H9 (cell line): Measurements from ENCODE around the gene ITSN2. TPM values are rescaled to one million over a fixed set of nuclear protein-coding genes. Genes with fewer than 3 reads are reported as not detected.

Experiments used
- DNase-seq: peaks from one replicate; pipeline ENCODE4 v3.0.0-alpha.2; 2017
- H2AFZ ChIP-seq: one replicate; pipeline ENCODE4 v1.6.1; 2013; ENCODE audit warnings: mild to moderate bottlenecking, low read length, control low read depth, moderate library complexity
- H2AK5ac ChIP-seq: 2 replicates; pipeline ENCODE4 v1.6.1; 2013; ENCODE audit warnings: low read length, control low read depth, mixed read lengths; ENCODE audit not compliant: insufficient read length
- H2BK120ac ChIP-seq: one replicate; pipeline ENCODE4 v1.6.1; 2013; ENCODE audit warnings: low read depth, mild to moderate bottlenecking, low read length, control low read depth, inconsistent platforms; ENCODE audit not compliant: poor library complexity, severe bottlenecking
- H2BK12ac ChIP-seq: 2 replicates; pipeline ENCODE4 v1.6.1; 2013; ENCODE audit warnings: low read length, control low read depth, mixed read lengths, low read depth; ENCODE audit not compliant: insufficient read length
- H2BK15ac ChIP-seq: 2 replicates; pipeline ENCODE4 v1.6.1; 2013; ENCODE audit warnings: low read depth, low read length, control low read depth
- H2BK20ac ChIP-seq: one replicate; pipeline ENCODE4 v1.6.1; 2013; ENCODE audit warnings: low read depth, mild to moderate bottlenecking, low read length, control low read depth, inconsistent platforms; ENCODE audit not compliant: poor library complexity, severe bottlenecking
- H2BK5ac ChIP-seq: 2 replicates; pipeline ENCODE4 v1.6.1; 2013; ENCODE audit warnings: low read length, control low read depth, mixed read lengths; ENCODE audit not compliant: insufficient read length
- H3K14ac ChIP-seq: 2 replicates; pipeline ENCODE4 v1.6.1; 2013; ENCODE audit warnings: low read length, control low read depth; ENCODE audit not compliant: insufficient read depth
- H3K18ac ChIP-seq: 2 replicates; pipeline ENCODE4 v1.6.1; 2013; ENCODE audit warnings: low read depth, mild to moderate bottlenecking, mixed read lengths, low read length, control low read depth; ENCODE audit not compliant: insufficient read length
- H3K23ac ChIP-seq: 2 replicates; pipeline ENCODE4 v1.6.1; 2013; ENCODE audit warnings: low read length, control low read depth, mixed read lengths, low read depth; ENCODE audit not compliant: insufficient read length
- H3K23me2 ChIP-seq: 2 replicates; pipeline ENCODE4 v1.6.1; 2013; ENCODE audit warnings: low read depth, mild to moderate bottlenecking, mixed read lengths, low read length, control low read depth; ENCODE audit not compliant: insufficient read length, poor library complexity, severe bottlenecking
- H3K27ac ChIP-seq: 2 replicates; pipeline ENCODE4 v1.5.1; 2013; ENCODE audit warnings: low read length, control low read depth, mixed read lengths, low read depth; ENCODE audit not compliant: insufficient read length
- H3K27me3 ChIP-seq: 2 replicates; pipeline ENCODE4 v1.6.1; 2013; ENCODE audit warnings: low read length, control low read depth, inconsistent platforms; ENCODE audit not compliant: insufficient read depth
- H3K4ac ChIP-seq: 2 replicates; pipeline ENCODE4 v1.6.1; 2013; ENCODE audit warnings: low read depth, mild to moderate bottlenecking, control low read depth, inconsistent platforms, low read length, moderate library complexity
- H3K4me1 ChIP-seq: 2 replicates; pipeline ENCODE4 v1.6.1; 2013; ENCODE audit warnings: low read length, control low read depth, inconsistent platforms; ENCODE audit not compliant: insufficient read depth
- H3K4me2 ChIP-seq: 2 replicates; pipeline ENCODE4 v1.6.1; 2013; ENCODE audit warnings: low read length, control low read depth, mixed read lengths; ENCODE audit not compliant: insufficient read length, insufficient read depth
- H3K56ac ChIP-seq: 2 replicates; pipeline ENCODE4 v1.6.1; 2013; ENCODE audit warnings: low read depth, mild to moderate bottlenecking, mixed read lengths, low read length, control low read depth; ENCODE audit not compliant: insufficient read length
- H3K79me1 ChIP-seq: 2 replicates; pipeline ENCODE4 v1.6.1; 2013; ENCODE audit warnings: low read depth, mild to moderate bottlenecking, moderate library complexity, low read length, control low read depth, inconsistent platforms; ENCODE audit not compliant: insufficient read depth, poor library complexity, severe bottlenecking
- H3K79me2 ChIP-seq: 2 replicates; pipeline ENCODE4 v1.6.1; 2013; ENCODE audit warnings: low read length, control low read depth, inconsistent platforms; ENCODE audit not compliant: insufficient read depth
- H3K9ac ChIP-seq: 2 replicates; pipeline ENCODE4 v1.6.1; 2013; ENCODE audit warnings: low read length, control low read depth, mixed read lengths; ENCODE audit not compliant: insufficient read length; ENCODE audit errors: extremely low read depth
- H3K9me3 ChIP-seq: one replicate; pipeline ENCODE4 v1.6.1; 2013; ENCODE audit warnings: low read depth, low read length, inconsistent platforms; ENCODE audit not compliant: control insufficient read depth
- H3T11ph ChIP-seq: one replicate; pipeline ENCODE4 v1.6.1; 2013; ENCODE audit warnings: mild to moderate bottlenecking, low read length, control low read depth, inconsistent platforms
- H4K20me1 ChIP-seq: one replicate; pipeline ENCODE4 v1.6.1; 2013; ENCODE audit not compliant: control insufficient read depth, insufficient read length, insufficient read depth
- H4K5ac ChIP-seq: 2 replicates; pipeline ENCODE4 v1.6.1; 2013; ENCODE audit warnings: low read depth, mild to moderate bottlenecking, mixed read lengths, low read length, control low read depth; ENCODE audit not compliant: insufficient read length
- H4K8ac ChIP-seq: replicated peaks from 2 replicates; pipeline ENCODE4 v1.6.1; 2013; ENCODE audit warnings: low read length, control low read depth, mixed read lengths, low read depth; ENCODE audit not compliant: insufficient read length
- H4K91ac ChIP-seq: 2 replicates; pipeline ENCODE4 v1.6.1; 2013; ENCODE audit warnings: low read depth, mild to moderate bottlenecking, moderate library complexity, mixed read lengths, low read length, control low read depth; ENCODE audit not compliant: insufficient read length
- H3K27ac Mint-ChIP-seq, 3 experiments: 2 replicates in 2 of 3; 3 replicates in 1 of 3; pipeline ENCODE4 v1.8.0; 2020 to 2021; ENCODE audit warnings: mixed read lengths in 3 of 3, mild to moderate bottlenecking in 1 of 3, moderate library complexity in 1 of 3
- H3K27me3 Mint-ChIP-seq: 2 replicates; pipeline ENCODE4 v1.8.0; 2021; ENCODE audit warnings: low read depth, mild to moderate bottlenecking, moderate library complexity, mixed read lengths
- H3K36me3 Mint-ChIP-seq, 3 experiments: 2 replicates in 2 of 3; 3 replicates in 1 of 3; pipeline ENCODE4 v1.8.0; 2020 to 2021; ENCODE audit warnings: low read depth in 3 of 3, mixed read lengths in 3 of 3; ENCODE audit not compliant: insufficient read depth in 1 of 3
- H3K4me1 Mint-ChIP-seq, 2 experiments: 2 replicates each; pipeline ENCODE4 v1.8.0; 2020; ENCODE audit warnings: mixed read lengths in 2 of 2
- H3K4me3 Mint-ChIP-seq, 2 experiments: 2 replicates in 1 of 2; 3 replicates in 1 of 2; pipeline ENCODE4 v1.8.0; 2020 to 2021; ENCODE audit warnings: mild to moderate bottlenecking in 2 of 2, mixed read lengths in 2 of 2, moderate library complexity in 1 of 2
- H3K9me3 Mint-ChIP-seq, 2 experiments: 2 replicates in 1 of 2; 3 replicates in 1 of 2; pipeline ENCODE4 v1.8.0; 2020; ENCODE audit warnings: mild to moderate bottlenecking in 2 of 2, mixed read lengths in 2 of 2, moderate library complexity in 1 of 2
- WGBS: extraction: QIAGEN DNeasy Blood & Tissue Kit; methylation state at CpG from one replicate; pipeline ENCODE4 v1.1.7; 2013; ENCODE audit warnings: missing lambda C conversion rate, low lambda C conversion rate, mixed read lengths; ENCODE audit not compliant: insufficient read length; ENCODE audit errors: extremely low coverage; 5-methylcytosine and 5-hydroxymethylcytosine counted together
- total RNA-seq: library from RNA; stranded (reverse); gene quantifications from 2 replicates; pipeline ENCODE4 v1.2.1, GENCODE V29; 2021
- TF ChIP-seq, protein P1 (sequence below): fragments of 200-600 bp; sonication (generic); conservative IDR thresholded peaks from 3 replicates; pipeline ENCODE4 v1.8.0; 2021; ENCODE audit warnings: antibody characterized with exemption, mild to moderate bottlenecking

The ITSN2 gene
- total RNA-seq, 1 experiment from 2014 or later, result 17.0 TPM

DNA sequence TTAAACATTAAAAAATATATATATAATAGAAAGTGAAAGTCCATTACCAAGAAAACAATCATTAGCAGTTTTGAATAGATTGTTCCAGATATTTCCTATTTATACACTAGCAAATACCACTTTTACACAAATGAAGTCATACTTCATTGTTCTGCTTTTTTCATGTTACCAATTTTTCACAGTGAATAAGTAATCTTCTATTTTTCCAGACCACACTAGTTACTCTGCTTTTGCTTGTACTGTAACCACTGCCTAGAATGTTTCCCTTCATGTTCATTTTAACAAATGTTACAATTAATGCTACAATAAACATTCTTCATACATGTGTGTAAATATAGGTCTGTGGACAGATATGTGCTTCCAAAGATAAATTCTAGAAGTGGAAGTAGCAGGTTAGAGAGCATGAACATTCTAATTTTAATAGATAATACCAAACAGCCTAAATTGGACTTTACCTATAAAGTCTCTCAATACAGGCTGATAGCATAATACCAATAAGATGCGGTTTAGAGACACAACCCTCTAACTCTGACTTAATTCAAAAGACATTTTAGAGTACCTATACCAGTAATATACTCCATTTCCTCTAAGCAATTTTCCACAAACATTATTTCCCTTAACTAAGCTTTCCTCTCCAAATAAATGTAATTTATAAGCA, 17.0 kb downstream of the ITSN2 start:
- peaks cover 14 to 15% of the 10 kb centered on the region in 2 experiments for H3K4me1 Mint-ChIP-seq
- no peak overlapping the region for H2BK120ac ChIP-seq
- no peak overlapping the region for H2BK5ac ChIP-seq
- H3K27ac Mint-ChIP-seq, result no peak overlapping the region
- TF ChIP-seq, protein P1, sequence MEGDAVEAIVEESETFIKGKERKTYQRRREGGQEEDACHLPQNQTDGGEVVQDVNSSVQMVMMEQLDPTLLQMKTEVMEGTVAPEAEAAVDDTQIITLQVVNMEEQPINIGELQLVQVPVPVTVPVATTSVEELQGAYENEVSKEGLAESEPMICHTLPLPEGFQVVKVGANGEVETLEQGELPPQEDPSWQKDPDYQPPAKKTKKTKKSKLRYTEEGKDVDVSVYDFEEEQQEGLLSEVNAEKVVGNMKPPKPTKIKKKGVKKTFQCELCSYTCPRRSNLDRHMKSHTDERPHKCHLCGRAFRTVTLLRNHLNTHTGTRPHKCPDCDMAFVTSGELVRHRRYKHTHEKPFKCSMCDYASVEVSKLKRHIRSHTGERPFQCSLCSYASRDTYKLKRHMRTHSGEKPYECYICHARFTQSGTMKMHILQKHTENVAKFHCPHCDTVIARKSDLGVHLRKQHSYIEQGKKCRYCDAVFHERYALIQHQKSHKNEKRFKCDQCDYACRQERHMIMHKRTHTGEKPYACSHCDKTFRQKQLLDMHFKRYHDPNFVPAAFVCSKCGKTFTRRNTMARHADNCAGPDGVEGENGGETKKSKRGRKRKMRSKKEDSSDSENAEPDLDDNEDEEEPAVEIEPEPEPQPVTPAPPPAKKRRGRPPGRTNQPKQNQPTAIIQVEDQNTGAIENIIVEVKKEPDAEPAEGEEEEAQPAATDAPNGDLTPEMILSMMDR, result no peak
- no peak overlapping the region for H3T11ph ChIP-seq
- no peak overlapping the region for H2BK20ac ChIP-seq
- H4K8ac ChIP-seq, result no peak overlapping the region
- no peak overlapping the region for H3K4ac ChIP-seq
- H4K20me1 ChIP-seq, result no peaks in the 10 kb centered on the region
- no CpG with 5 or more reads among the region's 1 CpG for WGBS
- peaks cover 2% of the 10 kb centered on the region for H3K23me2 ChIP-seq
- no peak overlapping the region for H3K18ac ChIP-seq
- no peak overlapping the region for H3K14ac ChIP-seq
- no peaks in the 10 kb centered on the region for H3K79me2 ChIP-seq
- H3K27me3 ChIP-seq, result no peaks in the 10 kb centered on the region
- H3K4me3 Mint-ChIP-seq, result no peak overlapping the region
- H3K4me1 ChIP-seq, result no peaks in the 10 kb centered on the region; the same call in 1 of the 2 replicates
- H3K27me3 Mint-ChIP-seq, result no peaks in the 10 kb centered on the region
- no peak overlapping the region for H2AK5ac ChIP-seq
- no peak overlapping the region for H3K4me2 ChIP-seq
- no peak overlapping the region for H4K91ac ChIP-seq
- no peaks in the 10 kb centered on the region for H3K9me3 ChIP-seq
- no peak for DNase-seq
- no peak overlapping the region for H3K27ac ChIP-seq
- no peak overlapping the region for H2AFZ ChIP-seq
- no peak overlapping the region for H3K9ac ChIP-seq
- H2BK15ac ChIP-seq, result no peak overlapping the region
- H4K5ac ChIP-seq, result no peak overlapping the region
- H3K79me1 ChIP-seq, result peaks cover 2% of the 10 kb centered on the region
- no peaks in the 10 kb centered on the region for H3K9me3 Mint-ChIP-seq
- no peak overlapping the region for H2BK12ac ChIP-seq
- H3K23ac ChIP-seq, result no peak overlapping the region
- H3K56ac ChIP-seq, result no peak overlapping the region
- H3K36me3 Mint-ChIP-seq, result no peaks in the 10 kb centered on the region
